HG03469 (cell line): ENCODE data around the gene SHISA9.

ENCODE experiments used
- ATAC-seq: cut with Tn5 transposase; IDR thresholded peaks from one replicate; pipeline ENCODE4 v1.9.1; 2021; ENCODE audit warnings: mild to moderate bottlenecking, moderate library complexity, moderate number of reproducible peaks; ENCODE audit not compliant: unreplicated experiment

The SHISA9 gene

GRCh38 chr16:13155377-13155776 lies 254.0 kb downstream of the SHISA9 start:
- no peak for ATAC-seq

- no peak for ATAC-seq
Measured at GRCh38 chr16:13155780-13156179, 254.4 kb downstream of the SHISA9 start.

- no peak for ATAC-seq
Measured at GRCh38 chr16:13157082-13157481, 255.7 kb downstream of the SHISA9 start.

GRCh38 chr16:13158427-13158826 lies 257.0 kb downstream of the SHISA9 start:
- ATAC-seq: no peak

- ATAC-seq: no peak
Measured at GRCh38 chr16:13165024-13165423, 263.6 kb downstream of the SHISA9 start.

GRCh38 chr16:13168091-13168572 lies 266.7 kb downstream of the SHISA9 start:
- ATAC-seq: no peak

- ATAC-seq: no peak
Measured at GRCh38 chr16:13171313-13171712, 269.9 kb downstream of the SHISA9 start.

- no peak for ATAC-seq
Measured at GRCh38 chr16:13176711-13177110, 275.3 kb downstream of the SHISA9 start.

GRCh38 chr16:13178318-13178717 lies 276.9 kb downstream of the SHISA9 start:
- no peak for ATAC-seq

GRCh38 chr16:13181432-13181831 lies 280.0 kb downstream of the SHISA9 start:
- no peak for ATAC-seq

- no peak for ATAC-seq
Measured at GRCh38 chr16:13186813-13187212, 285.4 kb downstream of the SHISA9 start.

- no peak for ATAC-seq
Measured at GRCh38 chr16:13189250-13189649, 287.9 kb downstream of the SHISA9 start.

GRCh38 chr16:13193721-13194120 lies 292.3 kb downstream of the SHISA9 start:
- ATAC-seq: no peak

GRCh38 chr16:13194766-13195165 lies 293.4 kb downstream of the SHISA9 start:
- no peak for ATAC-seq

GRCh38 chr16:13203725-13204124 lies 302.3 kb downstream of the SHISA9 start:
- no peak for ATAC-seq

- ATAC-seq: no peak
Measured at GRCh38 chr16:13205352-13205751, 304.0 kb downstream of the SHISA9 start.

- no peak for ATAC-seq
Measured at GRCh38 chr16:13206606-13207005, 305.2 kb downstream of the SHISA9 start.

GRCh38 chr16:13207151-13207550 lies 305.8 kb downstream of the SHISA9 start:
- no peak for ATAC-seq

GRCh38 chr16:13223666-13224065 lies 322.3 kb downstream of the SHISA9 start:
- ATAC-seq: no peak

GRCh38 chr16:13229039-13229438 lies 327.6 kb downstream of the SHISA9 start:
- ATAC-seq: no peak

- no peak for ATAC-seq
Measured at GRCh38 chr16:13231365-13231764, 330.0 kb downstream of the SHISA9 start.

- no peak for ATAC-seq
Measured at GRCh38 chr16:13234999-13235398, 333.6 kb downstream of the SHISA9 start.

GRCh38 chr16:13236308-13236707 lies 334.9 kb downstream of the SHISA9 start:
- no peak for ATAC-seq

- no peak for ATAC-seq
Measured at GRCh38 chr16:13238182-13238581, 336.8 kb downstream of the SHISA9 start.
